Ramos (cell line): Measurements from ENCODE around the gene TMEM141.
"Not testable (repeated sequence)": the region's sequence is repeated elsewhere in the genome, so short reads cannot be mapped to it uniquely, and the experiment has no call there.

ENCODE experiments used
- in situ Hi-C: fragments of 300-500 bp; cut with MboI; formaldehyde crosslinking; loops from one replicate; pipeline ENCODE4 v1.14.3; 2022; ENCODE audit warnings: low sequenced_read_pairs; ENCODE audit not compliant: unreplicated experiment

TMEM141 gene

DNA sequence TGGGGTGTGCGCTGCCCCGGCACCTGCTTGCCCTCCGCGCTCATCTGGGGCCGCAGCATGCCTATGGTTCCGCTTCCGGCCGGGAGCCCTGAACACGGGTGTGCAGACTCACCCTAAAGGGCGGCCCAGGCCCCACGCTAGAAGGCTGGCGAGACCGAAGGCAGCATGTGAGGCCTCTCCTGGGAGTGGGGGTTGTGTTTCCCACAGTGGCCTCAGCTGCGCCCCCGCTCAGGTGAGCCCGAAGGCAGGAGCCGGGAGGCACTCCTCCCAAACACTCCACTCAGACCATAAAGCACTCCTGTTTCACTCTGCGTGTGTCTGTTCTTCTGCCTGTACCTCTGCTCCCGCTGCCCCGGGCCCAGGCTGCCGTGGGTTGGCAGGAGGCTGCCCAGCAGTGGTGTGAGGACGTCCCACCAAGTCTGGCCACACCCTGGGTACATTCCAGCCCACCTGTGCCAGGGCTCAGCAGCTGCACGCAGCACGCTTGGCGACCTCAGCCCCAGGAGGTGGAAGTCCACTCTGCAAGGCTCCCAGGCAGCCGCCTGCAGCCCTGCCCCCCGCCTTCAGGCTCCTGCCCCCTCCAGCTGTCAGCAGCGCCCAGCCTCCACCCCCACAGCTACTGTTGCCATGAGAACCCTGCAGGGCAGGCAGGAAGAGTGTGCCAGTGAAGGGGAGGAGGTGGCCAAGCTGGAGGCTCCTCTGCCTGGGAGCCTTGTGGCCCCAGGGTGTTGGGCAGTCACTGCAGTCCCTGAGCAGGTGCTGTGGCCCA lies 49.9 kb downstream of the TMEM141 start:
- in situ Hi-C loops = no loop called here

DNA sequence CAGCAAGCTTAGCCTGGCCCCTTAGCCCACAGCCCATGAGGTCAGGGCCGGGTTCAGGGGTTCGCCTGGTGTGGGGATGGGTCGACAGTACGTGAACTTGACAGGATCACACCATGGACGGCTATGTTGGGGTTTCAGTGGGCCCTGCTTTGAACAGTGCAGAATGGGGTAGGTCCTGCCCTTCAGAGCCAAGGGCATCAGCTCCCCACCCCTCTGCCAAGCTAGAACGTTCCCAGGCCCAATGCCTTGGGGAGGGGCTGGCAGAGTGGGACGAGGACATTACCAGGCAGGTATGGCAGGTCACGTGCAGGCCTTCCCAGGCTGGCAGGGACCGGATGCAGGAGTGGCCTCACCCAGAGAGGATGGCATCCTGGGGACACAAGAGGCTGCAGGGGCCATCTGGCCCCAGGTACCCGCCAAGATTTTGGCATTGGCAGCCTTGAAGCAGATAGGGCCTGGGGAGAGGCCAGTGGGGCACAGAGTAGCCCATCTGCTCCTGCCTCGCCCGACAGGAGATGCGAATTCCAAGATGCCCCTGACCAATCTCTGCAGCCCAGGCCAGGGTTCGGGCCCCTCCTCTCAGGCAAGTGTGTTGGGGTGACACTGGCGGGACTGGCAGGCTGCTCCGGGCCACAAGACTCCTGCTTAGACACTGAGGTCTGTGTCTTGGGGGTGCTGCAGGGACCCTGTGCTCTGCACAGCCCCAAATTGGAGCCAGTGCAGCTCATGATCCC lies 50.7 kb downstream of the TMEM141 start:
- in situ Hi-C loops = not testable (repeated sequence)

DNA sequence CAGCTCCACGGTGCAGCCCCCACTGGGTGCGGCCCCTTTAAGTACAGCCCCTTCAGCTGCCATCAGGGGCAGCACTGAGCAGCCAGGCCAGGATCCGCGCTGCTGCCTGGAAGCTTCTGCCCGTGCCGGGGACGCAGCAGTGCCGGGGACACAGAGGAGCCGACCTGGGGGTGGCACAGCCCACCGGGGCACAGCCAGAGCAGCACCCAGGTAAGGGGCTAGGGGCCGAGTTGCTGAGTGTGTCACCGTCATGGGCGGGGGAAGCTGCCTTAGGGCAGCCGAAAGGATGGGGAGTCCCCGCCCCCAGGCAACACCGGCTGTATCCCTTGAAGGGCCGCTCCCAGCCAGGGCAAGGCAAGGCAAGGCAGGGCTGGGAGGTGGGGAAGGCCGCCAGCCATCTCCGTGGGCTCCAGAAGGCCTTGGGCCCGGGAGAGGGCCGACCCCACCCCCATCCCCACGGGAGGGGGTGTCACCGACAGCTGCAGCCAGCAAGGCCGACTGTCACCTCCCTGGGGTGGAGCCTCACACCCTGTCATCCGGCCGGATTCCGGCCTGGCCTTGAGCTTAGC lies 51.3 kb downstream of the TMEM141 start, which contains the start of gene AJM1:
AJM1 (plus strand) TSS at position 99 of the 569 bp plus-strand sequence. CDS start 1,937 bp downstream, outside the sequence.
- in situ Hi-C loops = not testable (repeated sequence)
